Body of pancreas (tissue), 4 donors: Measurements from ENCODE around the gene CDCA8. TPM values are rescaled to one million over a fixed set of nuclear protein-coding genes. Genes with fewer than 3 reads are reported as not detected.

Source experiments
- ATAC-seq: fragments of 150-250 bp; one replicate; pipeline ENCODE4 v1.9.1; 2016
- DNase-seq, 4 donors: peaks; one replicate each; pipeline ENCODE4 v3.0.0-alpha.2; 2019
- H3K27ac ChIP-seq, 4 donors: fragments of 200-600 bp; sonication (generic); 1 replicate in 3 of 4; 2 replicates in 1 of 4; pipeline versions ENCODE4 v1.5.1 to v1.6.1; 2016 to 2019; ENCODE audit warnings: mild to moderate bottlenecking in 1 of 4, mixed read lengths in 1 of 4, moderate library complexity in 1 of 4
- H3K27me3 ChIP-seq, 2 donors: fragments of 200-600 bp; sonication (generic); one replicate each; pipeline ENCODE4 v1.6.0; 2016; ENCODE audit warnings: mild to moderate bottlenecking in 1 of 2
- H3K36me3 ChIP-seq, 2 donors: fragments of 200-600 bp; sonication (generic); replicated peaks in 1 of 2; 2 replicates each; pipeline ENCODE4 v1.5.1; 2016; ENCODE audit warnings: low read depth in 2 of 2; ENCODE audit not compliant: insufficient read depth in 1 of 2
- H3K4me1 ChIP-seq: fragments of 200-600 bp; sonication (generic); one replicate; pipeline ENCODE4 v1.6.0; 2016
- H3K4me3 ChIP-seq, 2 donors: fragments of 200-600 bp; sonication (generic); 1 replicate in 1 of 2; 2 replicates in 1 of 2; pipeline ENCODE4 v1.5.1; 2016 to 2019
- H3K9me3 ChIP-seq, 3 donors: fragments of 200-600 bp; sonication (generic); 1 replicate in 2 of 3; 2 replicates in 1 of 3; pipeline ENCODE4 v1.5.1; 2016
- CTCF ChIP-seq, 7 experiments: fragments of 450-650 bp in 4 of 7; fragments of 200-600 bp in 3 of 7; sonication (generic) in 3 of 7; IDR thresholded peaks; one replicate each; pipeline ENCODE4 v1.5.1; 2016 to 2019; ENCODE audit warnings: antibody characterized with exemption in 7 of 7
- POLR2A ChIP-seq, 3 donors: fragments of 450-650 bp; IDR thresholded peaks; one replicate each; pipeline ENCODE4 v1.6.1; 2016; ENCODE audit warnings: antibody characterized with exemption in 3 of 3, mild to moderate bottlenecking in 2 of 3
- WGBS, 2 donors: methylation state at CpG; one replicate each; pipeline ENCODE4 v1.1.5; 2017; 5-methylcytosine and 5-hydroxymethylcytosine counted together
- intact Hi-C: fragments of 100-400 bp; cut with DNase I; formaldehyde crosslinking; loops from one replicate; pipeline ENCODE4 v1.15.1; 2023
- total RNA-seq, 2 donors: library from RNA; depleted of rRNA; stranded (reverse); fragments of >200 nt; gene quantifications; one replicate each; pipeline ENCODE4 v1.1.0, GENCODE V29; 2016

The CDCA8 gene
- total RNA-seq, 2 donors from 2014 or later, result not detected

GRCh38 chr1:37699147-37699546 lies 6.8 kb downstream of the CDCA8 start:
- WGBS, 2 donors, result 85 to 88% methylated on average over 7 of the region's 7 CpGs
- intact Hi-C loops, result loop anchor here (10.0 kb wide), 2 partner anchors 96 to 156 kb away; partner anchors contain the start of genes MANEAL and MTF1

GRCh38 chr1:37701051-37701450 lies 8.7 kb downstream of the CDCA8 start:
- ATAC-seq, result no peak
- 32 to 50% methylated on average over 2 of the region's 2 CpGs for WGBS, 2 donors
- TF ChIP-seq POLR2A (IDR thresholded peaks at IDR 0.05) (no peak), CTCF (IDR thresholded peaks at IDR 0.05) (no peak)
- no peaks in the 10 kb centered on the region for H3K9me3 ChIP-seq
- H3K4me3 ChIP-seq, result no peak overlapping the region
- H3K27ac ChIP-seq, result no peak overlapping the region
- no peaks in the 10 kb centered on the region for H3K27me3 ChIP-seq
- no peaks in the 10 kb centered on the region for H3K36me3 ChIP-seq
- DNase-seq, result no peak
- H3K4me1 ChIP-seq, result no peaks in the 10 kb centered on the region
- intact Hi-C loops, result no loop called here

More at GRCh38 chr1:37699147-37699546, 6.8 kb downstream of the CDCA8 start:
- no peak overlapping the region for H3K27ac ChIP-seq
- H3K9me3 ChIP-seq, result no peaks in the 10 kb centered on the region
- ATAC-seq (no peak), DNase-seq (no peak)
- H3K4me1 ChIP-seq, result no peaks in the 10 kb centered on the region
- TF ChIP-seq CTCF (IDR thresholded peaks at IDR 0.05) (no peak), POLR2A (IDR thresholded peaks at IDR 0.05) (no peak)
- H3K36me3 ChIP-seq, result no peaks in the 10 kb centered on the region
- no peaks in the 10 kb centered on the region for H3K27me3 ChIP-seq
- no peak overlapping the region for H3K4me3 ChIP-seq

GRCh38 chr1:37703061-37703460 lies 10.7 kb downstream of the CDCA8 start:
- ATAC-seq (no peak), DNase-seq (no peak)
- intact Hi-C loops, result no loop called here
- Histone ChIP-seq H3K27me3 (no peaks in the 10 kb centered on the region), H3K36me3 (no peaks in the 10 kb centered on the region), H3K27ac (no peak overlapping the region), H3K4me1 (no peaks in the 10 kb centered on the region), H3K4me3 (no peak overlapping the region), H3K9me3 (no peaks in the 10 kb centered on the region)
- 89 to 95% methylated on average over 10 to 14 of the region's 14 CpGs for WGBS, 2 donors
- TF ChIP-seq CTCF (IDR thresholded peaks at IDR 0.05) (no peak), POLR2A (IDR thresholded peaks at IDR 0.05) (no peak)

- no peaks in the 10 kb centered on the region for H3K9me3 ChIP-seq
- H3K4me1 ChIP-seq, result no peaks in the 10 kb centered on the region
- H3K4me3 ChIP-seq, result no peak overlapping the region
- H3K27ac ChIP-seq, result no peak overlapping the region
- ATAC-seq, result no peak
- DNase-seq, result no peak
- no peaks in the 10 kb centered on the region for H3K36me3 ChIP-seq
- intact Hi-C loops, result no loop called here
- WGBS, 2 donors, result 84 to 85% methylated on average over 3 of the region's 3 CpGs
- TF ChIP-seq CTCF (IDR thresholded peaks at IDR 0.05) (no peak), POLR2A (IDR thresholded peaks at IDR 0.05) (no peak)
- no peaks in the 10 kb centered on the region for H3K27me3 ChIP-seq
These were observed 12.7 kb downstream of the CDCA8 start for GRCh38 chr1:37704966-37705365.

GRCh38 chr1:37705399-37705798 lies 13.1 kb downstream of the CDCA8 start:
- H3K9me3 ChIP-seq, result no peaks in the 10 kb centered on the region
- intact Hi-C loops, result no loop called here
- no peaks in the 10 kb centered on the region for H3K36me3 ChIP-seq
- WGBS, 2 donors, result 80 to 90% methylated on average over 8 of the region's 8 CpGs
- TF ChIP-seq CTCF (IDR thresholded peaks at IDR 0.05) (no peak), POLR2A (IDR thresholded peaks at IDR 0.05) (no peak)
- ATAC-seq (no peak), DNase-seq (no peak)
- H3K27ac ChIP-seq, result no peak overlapping the region
- no peaks in the 10 kb centered on the region for H3K4me1 ChIP-seq
- H3K27me3 ChIP-seq, result no peaks in the 10 kb centered on the region
- no peak overlapping the region for H3K4me3 ChIP-seq
